AG04449 (cell line): ENCODE results near the gene EXPH5.

Experiments used
- CTCF ChIA-PET: fragments of 350-600 bp; formaldehyde crosslinking; extraction: SDS; loops from one replicate; lab custom pipeline; 2021; ENCODE audit warnings: antibody characterized with exemption; lab: Yijun Ruan, JAX
- POLR2A ChIA-PET: fragments of 400-600, 350-600 bp; formaldehyde crosslinking; extraction: SDS; loops from one replicate; lab custom pipeline; 2020; ENCODE audit warnings: antibody characterized with exemption, inconsistent platforms; lab: Yijun Ruan, JAX
- DNase-seq: peaks from one replicate; pipeline ENCODE4 v3.0.0-alpha.2; 2010; ENCODE audit warnings: low read depth, low spot score
- H3K4me3 ChIP-seq: 2 replicates; pipeline ENCODE4 v1.5.1; 2011; ENCODE audit warnings: low read depth, mild to moderate bottlenecking, control low read depth, low read length
- CTCF ChIP-seq: IDR thresholded peaks from one replicate; pipeline ENCODE4 v1.5.1; 2011; ENCODE audit warnings: mild to moderate bottlenecking, moderate library complexity, low read length, control low read depth, inconsistent platforms; ENCODE audit not compliant: insufficient read depth; ENCODE audit errors: missing control alignments

EXPH5 gene

GRCh38 chr11:108494182-108494581 lies 99.4 kb downstream of the EXPH5 start:
- ChIA-PET CTCF (no interaction called here), POLR2A (no interaction called here)
- no peak overlapping the region for H3K4me3 ChIP-seq
- DNase-seq, result no peak
- no peak for TF ChIP-seq CTCF

GRCh38 chr11:108491936-108492335 lies 101.6 kb downstream of the EXPH5 start:
- POLR2A ChIA-PET, result interaction anchor here (0.6 kb wide), 1 partner anchor 115 kb away, joined by 3 read pairs; no protein-coding TSS in a partner anchor
- CTCF ChIA-PET, result no interaction called here
- H3K4me3 ChIP-seq, result no peak overlapping the region
- TF ChIP-seq CTCF, result no peak
- no peak for DNase-seq

GRCh38 chr11:108486828-108487227 lies 106.7 kb downstream of the EXPH5 start:
- CTCF ChIA-PET, result no interaction called here
- TF ChIP-seq CTCF, result no peak
- POLR2A ChIA-PET, result no interaction called here
- no peak overlapping the region for H3K4me3 ChIP-seq
- DNase-seq, result no peak

- ChIA-PET CTCF (no interaction called here), POLR2A (no interaction called here)
- no peak for DNase-seq
- TF ChIP-seq CTCF, result no peak
- no peak overlapping the region for H3K4me3 ChIP-seq
Measured at GRCh38 chr11:108486331-108486730, 107.2 kb downstream of the EXPH5 start.

- ChIA-PET POLR2A (interaction anchor here (0.6 kb wide), 1 partner anchor 61 kb away, joined by 3 read pairs; no protein-coding TSS in a partner anchor), CTCF (no interaction called here)
- DNase-seq, result no peak
- no peak for TF ChIP-seq CTCF
- H3K4me3 ChIP-seq, result no peak overlapping the region
Measured at GRCh38 chr11:108483163-108483562, 110.4 kb downstream of the EXPH5 start.

GRCh38 chr11:108474664-108475463 lies 118.7 kb downstream of the EXPH5 start:
- H3K4me3 ChIP-seq, result no peak overlapping the region
- ChIA-PET POLR2A (no interaction called here), CTCF (no interaction called here)
- no peak for DNase-seq
- TF ChIP-seq CTCF, result no peak
